GM23338 (cell line): Measurements from ENCODE around the gene LOXHD1. TPM values are rescaled to one million over a fixed set of nuclear protein-coding genes. Genes with fewer than 3 reads are reported as not detected.

Experiments
- ATAC-seq: fragments of 200-7000 bp; cut with Tn5 transposase; 3 replicates; pipeline ENCODE4 v1.9.1; 2020
- DNase-seq: peaks from one replicate; pipeline ENCODE4 v3.0.0-alpha.2; 2015; ENCODE audit warnings: low spot score
- H2AFZ ChIP-seq: fragments of 200-600 bp; sonication (generic); 2 replicates; pipeline ENCODE4 v1.8.0; 2016; ENCODE audit warnings: antibody characterized with exemption, mild to moderate bottlenecking, moderate library complexity
- H3F3A ChIP-seq: fragments of 200-600 bp; sonication (generic); replicated peaks from 2 replicates; pipeline ENCODE4 v1.8.0; 2017; ENCODE audit warnings: antibody characterized with exemption, mixed run types, low read depth
- H3K27ac ChIP-seq: fragments of 200-600 bp; sonication (generic); 2 replicates; pipeline ENCODE4 v1.6.1; 2016; ENCODE audit warnings: low read depth
- H3K27me3 ChIP-seq: fragments of 200-600 bp; sonication (generic); 2 replicates; pipeline ENCODE4 v1.8.0; 2016; ENCODE audit warnings: mild to moderate bottlenecking, mixed run types, moderate library complexity; ENCODE audit not compliant: insufficient read depth
- H3K36me3 ChIP-seq: fragments of 200-600 bp; sonication (generic); 2 replicates; pipeline ENCODE4 v1.8.0; 2016; ENCODE audit warnings: mild to moderate bottlenecking; ENCODE audit not compliant: insufficient read depth
- H3K4me1 ChIP-seq: fragments of 200-600 bp; sonication (generic); 2 replicates; pipeline ENCODE4 v1.8.0; 2016; ENCODE audit warnings: mild to moderate bottlenecking, moderate library complexity; ENCODE audit not compliant: insufficient read depth
- H3K4me2 ChIP-seq: fragments of 200-600 bp; sonication (generic); 2 replicates; pipeline ENCODE4 v1.7.1; 2017; ENCODE audit warnings: mixed run types
- H3K4me3 ChIP-seq: fragments of 200-600 bp; sonication (generic); 2 replicates; pipeline ENCODE4 v1.6.1; 2016; ENCODE audit warnings: mixed run types
- H3K79me2 ChIP-seq: fragments of 200-600 bp; sonication (generic); replicated peaks from 2 replicates; pipeline ENCODE4 v1.8.0; 2017; ENCODE audit warnings: mild to moderate bottlenecking; ENCODE audit not compliant: insufficient read depth
- H3K9me2 ChIP-seq: fragments of 200-600 bp; sonication (generic); 2 replicates; pipeline ENCODE4 v1.8.0; 2017; ENCODE audit not compliant: insufficient read depth
- H4K20me1 ChIP-seq: fragments of 200-600 bp; sonication (generic); replicated peaks from 2 replicates; pipeline ENCODE4 v1.8.0; 2017; ENCODE audit warnings: mild to moderate bottlenecking; ENCODE audit not compliant: insufficient read depth
- H3K27ac Mint-ChIP-seq: 2 replicates; pipeline ENCODE4 v1.8.0; 2020; ENCODE audit warnings: inconsistent platforms, mild to moderate bottlenecking, moderate library complexity, mixed read lengths
- H3K27me3 Mint-ChIP-seq: 3 replicates; pipeline ENCODE4 v1.8.0; 2022; ENCODE audit warnings: low read depth, mild to moderate bottlenecking, moderate library complexity, mixed read lengths, inconsistent platforms; ENCODE audit not compliant: insufficient read depth, poor library complexity
- H3K36me3 Mint-ChIP-seq: 3 replicates; pipeline ENCODE4 v1.8.0; 2021; ENCODE audit warnings: low read depth, mild to moderate bottlenecking, inconsistent platforms, moderate library complexity, mixed read lengths
- H3K4me1 Mint-ChIP-seq: 3 replicates; pipeline ENCODE4 v1.8.0; 2020; ENCODE audit warnings: mild to moderate bottlenecking, inconsistent platforms, mixed read lengths
- H3K4me3 Mint-ChIP-seq: 3 replicates; pipeline ENCODE4 v1.8.0; 2021; ENCODE audit warnings: moderate library complexity, mild to moderate bottlenecking, inconsistent platforms, mixed read lengths
- H3K9me3 Mint-ChIP-seq: 3 replicates; pipeline ENCODE4 v1.8.0; 2020; ENCODE audit warnings: moderate library complexity, mild to moderate bottlenecking, inconsistent platforms, mixed read lengths
- EZH2 ChIP-seq: fragments of 200-600 bp; sonication (generic); IDR thresholded peaks from one replicate; pipeline ENCODE4 v1.8.0; 2017; ENCODE audit warnings: antibody characterized with exemption, mild to moderate bottlenecking, low read depth; ENCODE audit not compliant: unreplicated experiment
- NANOG ChIP-seq: IDR thresholded peaks from 2 replicates; pipeline ENCODE4 v1.6.1; 2016; ENCODE audit warnings: antibody characterized with exemption, borderline replicate concordance
- POLR2AphosphoS5 ChIP-seq: IDR thresholded peaks from 2 replicates; pipeline ENCODE4 v1.6.1; 2016; ENCODE audit warnings: antibody characterized with exemption, low read depth
- REST ChIP-seq: IDR thresholded peaks from one replicate; pipeline ENCODE4 v1.6.1; 2018; ENCODE audit warnings: antibody characterized with exemption; ENCODE audit not compliant: unreplicated experiment
- STAT1 ChIP-seq: IDR thresholded peaks from one replicate; pipeline ENCODE4 v1.6.1; 2016; ENCODE audit warnings: antibody characterized with exemption; ENCODE audit not compliant: unreplicated experiment
- ZNF331 ChIP-seq: fragments of 250-450 bp; sonication (Bioruptor Pico); IDR thresholded peaks from 2 replicates; pipeline ENCODE4 v1.5.0; 2020; ENCODE audit warnings: low read depth, mild to moderate bottlenecking, moderate library complexity
- ZNF462 ChIP-seq: fragments of 250-450 bp; sonication (Bioruptor Pico); IDR thresholded peaks from 2 replicates; pipeline ENCODE4 v1.5.0; 2020; ENCODE audit warnings: mild to moderate bottlenecking, moderate library complexity
- polyA plus RNA-seq: library from polyadenylated mRNA; unstranded; fragments of >200 nt; fragmentation: Nextera tagmentation; extraction: Ambion mirVana; gene quantifications from 2 replicates; pipeline ENCODE4 v1.2.1, GENCODE V29; 2016
- total RNA-seq: library from RNA; depleted of rRNA; stranded (reverse); fragments of >200 nt; shearing (Covaris generic); gene quantifications from 2 replicates; pipeline ENCODE4 v1.2.3, GENCODE V29; 2014

LOXHD1 gene
- total and polyA plus RNA-seq, 2 experiments from 2014 or later = 0.17 TPM; not detected in 1

- peaks cover 5% of the 10 kb centered on the region; the same call in 1 of the 2 replicates for H3K9me2 ChIP-seq
- no peak overlapping the region for H3K27ac ChIP-seq
- peaks cover 1% of the 10 kb centered on the region for H3K27me3 Mint-ChIP-seq
- H3K4me1 Mint-ChIP-seq = peaks cover 12% of the 10 kb centered on the region
- no peaks in the 10 kb centered on the region for H3K79me2 ChIP-seq
- no peak for DNase-seq
- peak; percentile 33; the same call in 2 of the 3 replicates for ATAC-seq
- H2AFZ ChIP-seq = no peak overlapping the region
- H3K27ac Mint-ChIP-seq = no peak overlapping the region
- no peak for TF ChIP-seq POLR2AphosphoS5
- no peak for TF ChIP-seq ZNF462 (CRISPR knock-in tag)
- no peak for TF ChIP-seq REST
- no peak for TF ChIP-seq NANOG
- TF ChIP-seq EZH2 = no peak
- TF ChIP-seq ZNF331 = no peak
- no peak for TF ChIP-seq STAT1
- H3K4me3 Mint-ChIP-seq = no peak overlapping the region
- H3K36me3 Mint-ChIP-seq = no peaks in the 10 kb centered on the region
- H4K20me1 ChIP-seq = no peaks in the 10 kb centered on the region
- H3K4me1 ChIP-seq = no peaks in the 10 kb centered on the region
- no peak overlapping the region for H3K4me3 ChIP-seq
- no peaks in the 10 kb centered on the region for H3K27me3 ChIP-seq
- H3K4me2 ChIP-seq = no peak overlapping the region
- H3K36me3 ChIP-seq = no peaks in the 10 kb centered on the region
- H3K9me3 Mint-ChIP-seq = no peaks in the 10 kb centered on the region; the same call in 2 of the 3 replicates
- no peaks in the 10 kb centered on the region for H3F3A ChIP-seq
Measured at GRCh38 chr18:46474487-46475389, 182.3 kb downstream of the LOXHD1 start.
